DND-41 (cell line): ENCODE data around the gene S100A4.
"Not testable (repeated sequence)": the region's sequence is repeated elsewhere in the genome, so short reads cannot be mapped to it uniquely, and the experiment has no call there.

Experiments
- ATAC-seq: fragments of 200-7000 bp; cut with Tn5 transposase; 3 replicates; pipeline ENCODE4 v1.9.1; 2021; ENCODE audit warnings: low read depth; ENCODE audit not compliant: insufficient read depth
- DNase-seq: peaks from one replicate; pipeline ENCODE4 v3.0.0-alpha.2; 2020
- H2AFZ ChIP-seq: 2 replicates; pipeline ENCODE4 v1.6.0; 2012; ENCODE audit warnings: low read depth, low read length
- H3K27ac ChIP-seq: 2 replicates; pipeline ENCODE4 v1.5.1; 2012; ENCODE audit warnings: low read length, inconsistent platforms
- H3K27me3 ChIP-seq: fragments of 200-600 bp; sonication (generic); 2 replicates; pipeline ENCODE4 v1.6.0; 2012; ENCODE audit warnings: low read length, mild to moderate bottlenecking, inconsistent platforms; ENCODE audit not compliant: insufficient read depth, poor library complexity
- H3K36me3 ChIP-seq: 2 replicates; pipeline ENCODE4 v1.5.1; 2012; ENCODE audit warnings: low read length, inconsistent platforms; ENCODE audit not compliant: insufficient read depth
- H3K4me1 ChIP-seq: 2 replicates; pipeline ENCODE4 v1.5.1; 2012; ENCODE audit warnings: mild to moderate bottlenecking, low read length; ENCODE audit not compliant: insufficient read depth
- H3K4me2 ChIP-seq: 2 replicates; pipeline ENCODE4 v1.6.0; 2012; ENCODE audit warnings: mild to moderate bottlenecking, moderate library complexity, low read length, inconsistent platforms; ENCODE audit not compliant: insufficient read depth
- H3K4me3 ChIP-seq, 2 experiments: fragments of 200-600 bp in 1 of 2; shearing (Covaris generic) in 1 of 2; 2 replicates each; pipeline ENCODE4 v1.5.1; 2012 to 2016; ENCODE audit warnings: inconsistent platforms in 2 of 2, low read length in 2 of 2, mild to moderate bottlenecking in 2 of 2, low read depth in 1 of 2, moderate library complexity in 1 of 2
- H3K79me2 ChIP-seq: 2 replicates; pipeline ENCODE4 v1.6.0; 2012; ENCODE audit warnings: low read length, inconsistent platforms; ENCODE audit not compliant: insufficient read depth
- H3K9ac ChIP-seq: 2 replicates; pipeline ENCODE4 v1.6.0; 2012; ENCODE audit warnings: low read depth, mild to moderate bottlenecking, inconsistent platforms, low read length, moderate library complexity
- H3K9me3 ChIP-seq: 2 replicates; pipeline ENCODE4 v1.5.1; 2012; ENCODE audit warnings: low read length, moderate library complexity, mild to moderate bottlenecking, inconsistent platforms; ENCODE audit not compliant: insufficient read depth, severe bottlenecking
- H4K20me1 ChIP-seq: 2 replicates; pipeline ENCODE4 v1.6.0; 2012; ENCODE audit warnings: low read length; ENCODE audit not compliant: insufficient read depth
- EZH2 ChIP-seq: IDR thresholded peaks from 3 replicates; pipeline ENCODE4 v1.6.1; 2012; ENCODE audit warnings: borderline replicate concordance, low read depth, mild to moderate bottlenecking, moderate library complexity, low read length, inconsistent platforms; ENCODE audit not compliant: severe bottlenecking
- TF ChIP-seq, protein P1 (sequence below): IDR thresholded peaks from 2 replicates; pipeline ENCODE4 v1.5.1; 2012; ENCODE audit warnings: borderline replicate concordance, low read length, moderate library complexity, mild to moderate bottlenecking; ENCODE audit not compliant: poor library complexity, severe bottlenecking; ENCODE audit errors: extremely low read depth

S100A4 gene

DNA sequence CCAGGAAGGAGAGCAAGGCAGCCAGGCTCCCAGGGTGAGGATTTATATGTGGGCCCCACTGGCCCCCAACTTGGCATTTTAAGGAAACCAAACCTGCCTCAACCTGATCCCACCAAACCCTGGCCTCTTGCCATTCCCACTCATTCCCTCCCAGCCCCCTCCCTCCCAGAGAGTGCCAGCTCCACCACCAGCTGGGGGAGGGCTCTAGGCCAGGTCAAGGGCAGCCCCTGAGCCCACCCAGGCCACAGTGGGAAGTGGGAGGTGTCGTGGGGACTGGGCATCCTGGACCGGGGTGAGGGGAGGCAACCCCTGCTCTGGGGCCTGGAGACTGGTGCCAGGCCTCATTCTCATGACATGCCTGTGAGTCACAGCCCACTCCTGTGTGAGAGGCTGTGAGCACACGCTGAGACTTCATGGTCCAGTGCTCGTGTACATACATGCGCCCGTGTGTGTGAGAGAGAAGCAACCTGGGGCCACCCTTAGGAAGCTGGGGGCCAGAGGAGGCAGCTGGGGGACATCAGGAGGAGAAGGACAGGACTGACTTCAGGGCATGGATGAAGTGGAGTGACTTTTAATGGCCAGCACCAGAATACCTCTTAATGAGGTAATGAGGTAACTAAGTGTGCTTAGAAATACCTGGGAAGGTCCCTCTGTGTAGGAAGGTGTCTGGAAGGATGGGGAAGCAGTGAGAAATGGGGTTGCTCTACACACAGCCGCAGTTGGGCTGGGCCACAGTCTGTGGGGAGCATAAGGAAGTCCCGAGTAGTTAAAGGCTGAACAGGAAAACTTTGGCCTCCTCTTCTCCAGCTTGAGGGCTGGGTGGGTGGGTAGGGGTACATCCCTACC is 20.1 kb upstream of the S100A4 start, which contains the start of gene S100A2:
Gene S100A2, minus strand, starts transcription at position 316 of the 846 bp plus-strand sequence. CDS start 1,967 bp downstream, outside the sequence.
- no peak for TF ChIP-seq EZH2
- TF ChIP-seq, protein P1, sequence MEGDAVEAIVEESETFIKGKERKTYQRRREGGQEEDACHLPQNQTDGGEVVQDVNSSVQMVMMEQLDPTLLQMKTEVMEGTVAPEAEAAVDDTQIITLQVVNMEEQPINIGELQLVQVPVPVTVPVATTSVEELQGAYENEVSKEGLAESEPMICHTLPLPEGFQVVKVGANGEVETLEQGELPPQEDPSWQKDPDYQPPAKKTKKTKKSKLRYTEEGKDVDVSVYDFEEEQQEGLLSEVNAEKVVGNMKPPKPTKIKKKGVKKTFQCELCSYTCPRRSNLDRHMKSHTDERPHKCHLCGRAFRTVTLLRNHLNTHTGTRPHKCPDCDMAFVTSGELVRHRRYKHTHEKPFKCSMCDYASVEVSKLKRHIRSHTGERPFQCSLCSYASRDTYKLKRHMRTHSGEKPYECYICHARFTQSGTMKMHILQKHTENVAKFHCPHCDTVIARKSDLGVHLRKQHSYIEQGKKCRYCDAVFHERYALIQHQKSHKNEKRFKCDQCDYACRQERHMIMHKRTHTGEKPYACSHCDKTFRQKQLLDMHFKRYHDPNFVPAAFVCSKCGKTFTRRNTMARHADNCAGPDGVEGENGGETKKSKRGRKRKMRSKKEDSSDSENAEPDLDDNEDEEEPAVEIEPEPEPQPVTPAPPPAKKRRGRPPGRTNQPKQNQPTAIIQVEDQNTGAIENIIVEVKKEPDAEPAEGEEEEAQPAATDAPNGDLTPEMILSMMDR: no peak
- H3K4me1 ChIP-seq: peaks cover 14% of the 10 kb centered on the region
- H3K79me2 ChIP-seq: no peaks in the 10 kb centered on the region
- ATAC-seq (no peak), DNase-seq (no peak)
- H3K27ac ChIP-seq: no peak within 1 kb of the TSS
- no peaks in the 10 kb centered on the region for H3K36me3 ChIP-seq
- no peaks in the 10 kb centered on the region for H3K9me3 ChIP-seq
- no peak within 1 kb of the TSS for H3K4me3 ChIP-seq
- no peak within 1 kb of the TSS for H3K9ac ChIP-seq
- no peaks in the 10 kb centered on the region for H4K20me1 ChIP-seq
- no peak within 1 kb of the TSS for H2AFZ ChIP-seq
- no peaks in the 10 kb centered on the region for H3K27me3 ChIP-seq
- H3K4me2 ChIP-seq: no peak within 1 kb of the TSS

DNA sequence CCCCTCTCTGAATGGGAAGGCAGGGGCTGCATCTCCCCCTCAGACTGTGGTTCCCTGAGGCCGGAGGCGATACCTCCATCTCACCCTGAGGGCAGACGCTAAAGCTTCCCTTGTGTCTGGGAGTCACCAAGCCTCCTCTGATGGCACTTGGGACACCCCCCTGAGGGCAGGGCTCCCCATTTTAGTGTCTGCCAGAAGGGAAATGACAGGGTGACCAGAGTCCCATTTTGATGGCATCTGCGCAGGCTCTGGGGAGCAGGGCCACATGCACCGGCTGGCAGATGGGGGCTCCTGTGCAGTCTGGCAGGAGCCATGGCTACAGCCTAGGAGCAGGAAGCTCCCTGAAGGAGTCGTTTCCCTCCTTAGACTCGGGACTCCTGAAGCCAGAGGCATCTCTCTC is 18.4 kb upstream of the S100A4 start:
- Histone ChIP-seq H3K27ac (no peak overlapping the region), H3K9me3 (no peaks in the 10 kb centered on the region), H3K4me2 (no peak overlapping the region)

DNA sequence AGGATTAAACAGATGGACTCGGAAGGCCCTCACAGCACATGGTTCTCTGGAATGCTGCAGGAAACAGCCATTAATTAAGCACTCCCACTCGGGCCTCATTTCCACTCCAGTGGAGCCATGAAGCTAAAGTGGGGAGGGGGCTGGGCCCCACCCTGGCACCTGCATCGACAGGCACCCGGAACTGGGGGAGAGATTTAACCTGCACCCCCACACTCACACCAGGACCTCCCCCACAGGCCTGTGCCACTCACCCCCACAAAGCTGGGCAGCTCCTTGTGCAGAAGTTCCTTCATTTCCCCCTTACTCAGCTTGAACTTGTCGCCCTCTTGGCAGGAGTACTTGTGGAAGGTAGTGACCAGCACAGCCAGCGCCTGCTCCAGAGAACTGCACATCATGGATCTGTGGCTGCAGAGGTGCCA is 17.9 kb upstream of the S100A4 start:
- TF ChIP-seq, protein P1: no peak
- TF ChIP-seq EZH2: no peak
- peaks cover 8% of the 10 kb centered on the region for H3K4me1 ChIP-seq
- DNase-seq (no peak), ATAC-seq (no peak)
- H3K27ac ChIP-seq: no peak overlapping the region
- no peaks in the 10 kb centered on the region for H4K20me1 ChIP-seq
- H3K4me2 ChIP-seq: no peak overlapping the region
- H3K4me3 ChIP-seq: no peak overlapping the region
- H3K9ac ChIP-seq: no peak overlapping the region
- no peak overlapping the region for H2AFZ ChIP-seq
- no peaks in the 10 kb centered on the region for H3K79me2 ChIP-seq
- no peaks in the 10 kb centered on the region for H3K27me3 ChIP-seq
- H3K9me3 ChIP-seq: no peaks in the 10 kb centered on the region
- no peaks in the 10 kb centered on the region for H3K36me3 ChIP-seq

More for the DNA sequence above, 18.4 kb upstream of the S100A4 start:
- H3K4me3 ChIP-seq: no peak overlapping the region
- no peaks in the 10 kb centered on the region for H4K20me1 ChIP-seq
- no peaks in the 10 kb centered on the region for H3K27me3 ChIP-seq
- H2AFZ ChIP-seq: no peak overlapping the region
- H3K36me3 ChIP-seq: no peaks in the 10 kb centered on the region
- H3K9ac ChIP-seq: no peak overlapping the region
- TF ChIP-seq, protein P1: no peak
- no peak for TF ChIP-seq EZH2
- peaks cover 13% of the 10 kb centered on the region for H3K4me1 ChIP-seq
- no peaks in the 10 kb centered on the region for H3K79me2 ChIP-seq
- DNase-seq (no peak), ATAC-seq (no peak)

DNA sequence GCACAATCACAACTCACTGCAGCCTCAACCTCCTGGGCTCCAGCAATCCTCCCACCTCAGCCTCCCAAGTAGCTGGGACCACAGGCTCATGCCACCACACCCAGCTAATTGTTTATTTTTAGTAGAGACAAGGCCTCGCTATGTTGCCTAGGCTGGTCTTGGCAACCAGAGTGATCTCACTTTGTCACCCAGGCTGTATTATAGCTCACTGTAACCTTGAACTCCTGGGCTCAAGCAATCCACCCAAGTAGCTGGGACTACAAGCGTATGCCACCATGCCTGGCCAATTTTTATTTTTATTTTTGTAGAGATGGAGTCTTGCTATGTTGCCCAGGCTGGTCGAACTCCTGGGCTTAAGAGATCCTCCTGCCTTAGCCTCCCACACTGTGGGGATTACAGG is 16.4 kb upstream of the S100A4 start:
- H3K79me2 ChIP-seq, H3K27ac ChIP-seq, H3K4me3 ChIP-seq, H3K4me2 ChIP-seq, DNase-seq, ATAC-seq, H3K27me3 ChIP-seq, H4K20me1 ChIP-seq, H2AFZ ChIP-seq, H3K4me1 ChIP-seq, H3K36me3 ChIP-seq, H3K9ac ChIP-seq, H3K9me3 ChIP-seq: not testable (repeated sequence)
